NCI-H2171 treated with DMSO at 0.1 percent for 48 hours (cell line): Measurements from ENCODE around the gene FTO.
"Not testable (repeated sequence)": the region's sequence is repeated elsewhere in the genome, so short reads cannot be mapped to it uniquely, and the experiment has no call there.

Experiments
- DNase-seq: peaks from one replicate; lab custom pipeline; 2025; lab: John Stamatoyannopoulos, UW

FTO gene

DNA sequence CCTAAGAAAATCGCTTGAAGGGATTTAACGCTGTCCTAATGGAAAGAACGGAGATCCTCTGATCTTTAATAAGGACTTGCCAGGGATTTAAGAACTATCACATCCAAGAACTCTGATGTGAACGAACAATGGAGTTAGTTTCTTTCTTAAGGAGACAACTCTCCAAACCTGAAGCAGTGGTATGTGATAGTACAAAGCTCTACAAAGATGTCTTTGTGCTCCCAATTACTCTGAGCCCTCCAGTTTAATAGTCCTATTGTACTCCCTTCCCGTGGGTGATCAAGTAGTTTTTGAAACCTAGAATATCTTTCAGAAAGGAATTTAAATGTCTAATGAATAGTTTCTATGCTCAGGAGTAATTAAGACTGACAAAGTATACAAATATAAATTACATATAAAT, 123.8 kb downstream of the FTO start:
- DNase-seq = no peak

- DNase-seq = no peak
Measured at GRCh38 chr16:53829186-53829747, 125.3 kb downstream of the FTO start.

GRCh38 chr16:53832896-53833544, 129.1 kb downstream of the FTO start:
- no peak for DNase-seq

DNA sequence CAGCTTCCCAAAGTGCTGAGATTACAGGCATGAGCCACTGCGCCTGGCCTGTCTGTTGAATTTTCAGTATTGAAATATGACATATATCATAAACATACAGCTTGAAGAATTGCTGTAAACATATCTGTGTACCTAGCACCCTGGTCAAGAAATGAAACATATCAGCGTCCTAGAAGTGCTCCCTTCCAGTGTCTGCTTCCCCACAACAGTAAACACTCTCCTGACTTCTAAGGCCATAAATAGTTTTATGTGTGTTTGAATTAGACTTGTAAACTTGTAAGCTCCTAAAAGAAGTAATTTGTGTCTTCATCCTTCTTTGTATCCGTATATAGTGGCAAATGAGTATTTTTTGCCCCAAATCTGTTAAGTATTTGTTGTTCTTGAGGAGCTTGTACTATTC, 132.2 kb downstream of the FTO start:
- DNase-seq = no peak

- DNase-seq = no peak
Measured at GRCh38 chr16:53836680-53837079, 132.7 kb downstream of the FTO start.

- DNase-seq = no peak
Measured at GRCh38 chr16:53837426-53837825, 133.5 kb downstream of the FTO start.

DNA sequence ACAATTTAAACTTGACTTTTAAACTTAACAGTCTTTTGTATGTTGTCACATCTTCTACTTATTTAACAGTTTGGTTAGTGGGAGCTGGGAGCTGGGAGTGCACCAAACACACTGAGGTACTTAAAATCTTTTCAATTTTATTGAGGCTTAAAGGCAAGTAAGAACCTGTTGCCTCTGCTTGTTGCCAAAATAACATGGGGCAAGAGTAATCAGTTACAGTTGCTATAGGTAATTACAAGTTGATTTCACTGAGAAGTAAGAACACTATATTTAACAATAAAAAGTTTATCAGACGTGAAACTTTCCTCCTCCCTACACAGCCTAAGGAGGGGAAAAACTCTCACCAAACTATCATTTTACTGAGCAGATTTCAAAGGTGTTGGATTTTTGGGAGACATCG, 135.2 kb downstream of the FTO start:
- no peak for DNase-seq

DNA sequence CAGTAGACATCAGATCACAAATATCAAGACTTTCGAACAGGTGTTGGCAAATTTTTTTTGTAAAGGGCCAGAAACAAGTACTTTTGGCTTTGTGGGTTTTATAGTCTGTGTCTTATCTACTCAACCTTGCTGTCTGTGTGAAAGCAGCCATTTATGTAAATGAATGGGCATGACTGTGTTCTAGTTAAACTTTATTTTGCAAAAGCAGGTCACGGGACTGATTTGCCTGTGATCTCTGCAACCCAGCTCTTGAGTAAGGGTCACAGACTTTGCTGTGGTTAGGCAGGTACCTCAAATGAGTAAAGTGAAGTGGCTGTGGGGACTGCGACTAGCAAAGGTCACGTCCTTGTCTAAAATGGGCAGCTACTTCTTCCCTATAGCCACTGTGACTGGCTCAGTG, 136.5 kb downstream of the FTO start:
- no peak for DNase-seq

GRCh38 chr16:53841884-53842283, 137.9 kb downstream of the FTO start:
- no peak for DNase-seq

GRCh38 chr16:53843084-53843483, 139.1 kb downstream of the FTO start:
- DNase-seq = no peak

DNA sequence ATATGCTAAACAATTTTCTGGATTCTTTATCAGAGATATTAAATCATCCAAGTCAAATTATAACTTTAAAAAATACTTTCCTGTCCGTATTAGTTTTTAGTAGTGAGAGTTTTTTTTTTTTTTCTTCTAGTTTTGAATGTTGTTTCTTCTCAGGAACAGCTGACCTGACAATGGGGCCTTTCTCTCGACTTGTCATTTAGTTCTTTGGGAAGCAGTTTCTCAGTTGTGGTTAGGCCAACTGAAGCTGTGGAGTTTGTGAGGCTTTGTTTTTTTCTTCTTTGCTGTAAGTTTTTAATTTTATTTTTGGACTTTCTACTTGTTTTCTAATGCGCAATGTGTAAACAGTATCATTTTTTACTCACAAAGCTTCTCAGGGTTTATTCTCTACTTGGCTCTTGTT, 140.8 kb downstream of the FTO start:
- DNase-seq = no peak

DNA sequence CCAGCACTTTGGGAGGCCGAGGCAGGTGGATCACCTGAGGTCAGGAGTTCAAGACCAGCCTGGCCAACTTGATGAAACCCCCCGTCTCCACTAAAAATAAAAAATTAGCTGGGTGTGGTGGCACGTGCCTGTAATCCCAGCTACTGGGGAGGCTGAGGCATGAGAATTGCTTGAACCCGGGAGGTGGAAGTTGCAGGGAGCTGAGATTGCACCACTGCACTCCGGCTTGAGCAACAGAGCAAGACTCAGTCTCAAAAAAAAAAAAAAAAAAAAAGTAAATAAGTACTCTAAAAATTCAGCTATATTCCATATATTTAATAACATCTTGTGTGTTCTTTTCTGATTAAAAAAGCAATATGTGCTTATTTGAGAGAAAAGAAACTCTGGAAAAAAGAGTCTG, 142.6 kb downstream of the FTO start:
- DNase-seq = not testable (repeated sequence)

GRCh38 chr16:53846971-53847370, 143.0 kb downstream of the FTO start:
- DNase-seq = no peak

- no peak for DNase-seq
Measured at GRCh38 chr16:53848277-53848942, 144.5 kb downstream of the FTO start.

DNA sequence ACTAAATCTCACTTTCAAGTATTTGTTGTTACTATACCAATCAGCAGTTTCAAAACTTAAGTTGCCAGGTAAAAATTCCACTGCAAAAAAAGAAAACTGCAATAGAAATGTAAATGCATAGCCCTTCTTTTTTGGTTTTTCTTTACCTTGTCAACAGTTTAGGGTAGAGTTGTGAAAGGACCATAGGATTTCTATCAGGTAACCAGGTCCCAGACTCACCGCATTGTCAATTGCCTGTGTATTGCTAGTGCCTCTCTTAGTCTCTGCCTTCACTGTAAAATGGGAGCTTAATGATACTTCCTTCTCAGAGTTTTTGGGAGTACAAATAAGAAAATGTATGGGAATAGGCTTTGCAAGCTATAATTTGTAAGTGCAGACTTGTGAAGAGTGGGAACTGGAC, 145.0 kb downstream of the FTO start:
- DNase-seq = no peak

DNA sequence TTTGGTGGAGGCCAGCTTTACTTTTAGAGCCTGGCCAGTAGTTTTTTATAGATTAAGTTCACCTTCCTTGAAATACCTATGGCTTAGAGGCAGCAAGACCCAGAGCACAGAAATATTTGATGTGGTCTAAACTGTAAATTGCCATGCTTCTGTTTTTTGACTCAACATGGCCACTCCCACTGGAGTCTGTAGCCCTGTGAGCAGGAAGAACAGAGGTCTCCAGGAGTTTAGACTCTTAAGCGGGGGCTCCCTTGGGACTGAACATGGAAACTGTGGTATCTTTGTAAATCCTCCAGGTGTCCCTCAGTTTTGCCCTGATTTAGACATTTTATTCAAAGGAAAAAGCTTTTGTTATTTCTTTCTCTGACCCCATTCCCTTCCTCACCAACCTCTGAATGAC, 145.6 kb downstream of the FTO start:
- no peak for DNase-seq

DNA sequence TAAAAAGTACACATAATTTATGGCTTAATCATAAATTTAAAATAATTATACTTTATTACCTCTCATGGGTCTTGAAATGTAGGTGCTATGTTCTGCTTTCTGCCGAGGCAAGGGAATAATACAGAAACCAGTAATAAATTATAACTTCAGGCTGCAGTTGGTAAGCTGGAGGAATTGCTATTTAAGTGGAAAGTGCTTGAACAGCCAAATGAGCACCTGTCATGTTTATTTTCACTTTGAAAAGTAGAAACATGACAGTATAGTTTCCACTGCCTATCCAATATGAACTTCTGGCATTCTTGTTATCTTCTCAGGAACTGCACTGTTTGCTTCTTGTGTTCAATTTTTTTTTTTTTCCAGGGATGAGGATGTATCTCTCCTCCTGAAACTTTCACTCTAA, 146.0 kb downstream of the FTO start:
- no peak for DNase-seq

- no peak for DNase-seq
Measured at GRCh38 chr16:53852678-53853077, 148.7 kb downstream of the FTO start.

GRCh38 chr16:53855056-53855455, 151.1 kb downstream of the FTO start:
- no peak for DNase-seq

- DNase-seq = no peak
Measured at GRCh38 chr16:53855511-53855910, 151.6 kb downstream of the FTO start.

DNA sequence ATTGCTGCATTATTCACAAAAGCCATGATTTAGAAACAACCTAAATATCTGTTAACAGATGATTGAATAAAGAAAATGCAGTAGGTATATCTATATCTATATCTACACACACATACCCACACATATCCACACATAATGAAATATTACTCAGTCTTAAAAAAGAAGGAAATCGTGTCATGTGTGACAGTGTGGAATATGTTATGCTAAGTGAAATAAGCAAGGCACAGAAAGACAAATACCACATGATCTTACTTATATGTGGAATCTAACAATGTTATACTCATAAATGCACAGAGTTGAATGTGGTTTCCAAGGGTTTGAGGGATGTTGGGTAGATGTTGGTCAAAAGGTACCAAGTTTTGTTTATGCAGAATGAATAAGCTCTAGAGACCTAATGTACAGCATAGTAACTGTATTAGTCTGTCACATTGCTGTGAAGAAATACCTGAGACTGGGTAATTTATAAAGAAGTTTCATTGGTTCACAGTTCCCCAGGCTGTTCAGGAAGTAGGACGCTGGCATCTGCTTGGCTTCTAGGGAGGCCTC, 156.1 kb downstream of the FTO start:
- DNase-seq = no peak

- no peak for DNase-seq
Measured at GRCh38 chr16:53863861-53864260, 159.9 kb downstream of the FTO start.

DNA sequence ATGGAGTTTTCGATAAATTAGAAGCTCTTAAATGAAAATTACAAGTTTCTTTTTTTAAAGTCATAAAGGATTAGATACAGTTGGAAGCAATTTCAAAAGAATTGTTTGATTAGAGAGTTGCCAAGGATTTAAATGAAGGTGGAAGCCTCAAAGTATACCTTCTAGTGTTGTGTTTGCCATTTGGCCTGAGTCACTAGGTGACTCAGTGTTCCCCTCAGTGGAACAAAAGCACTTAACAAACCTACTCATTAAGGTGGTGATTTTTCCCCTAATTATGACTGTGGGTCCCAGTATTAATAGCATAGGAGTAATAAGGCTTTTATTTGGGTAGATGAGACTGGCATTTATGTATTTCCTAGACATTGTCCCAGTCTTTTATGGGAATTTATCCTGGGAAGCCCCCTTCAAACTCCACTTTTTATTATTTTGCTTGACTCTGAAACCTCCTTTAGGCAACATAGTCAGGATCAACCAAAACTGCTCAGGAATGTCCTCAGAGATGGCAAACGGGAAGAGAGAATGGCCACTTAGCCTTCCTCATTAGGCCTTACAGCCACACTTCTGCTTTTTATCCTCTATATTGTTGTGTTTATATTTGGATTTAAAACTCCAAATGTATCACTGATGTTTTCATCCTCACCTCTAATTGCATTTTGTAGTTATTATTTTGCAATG, 161.0 kb downstream of the FTO start:
- no peak for DNase-seq
